Skeletal muscle satellite cell (primary cell): ENCODE data around the gene PLXNB3.
A peak's percentile ranks its signal among the peaks of the same experiment; 100 is the strongest.

ENCODE experiments used
- H3K27me3 ChIP-seq: 2 replicates; pipeline ENCODE4 v1.7.0; 2013; ENCODE audit warnings: low read length; ENCODE audit not compliant: control insufficient read depth, insufficient read depth
- H3K36me3 ChIP-seq: 2 replicates; pipeline ENCODE4 v1.7.0; 2013; ENCODE audit warnings: mild to moderate bottlenecking, control low read depth, low read length; ENCODE audit not compliant: insufficient read depth
- H3K4me1 ChIP-seq: 2 replicates; pipeline ENCODE4 v1.7.0; 2013; ENCODE audit warnings: low read length; ENCODE audit not compliant: control insufficient read depth, insufficient read depth
- H3K4me2 ChIP-seq: 2 replicates; pipeline ENCODE4 v1.7.0; 2013; ENCODE audit warnings: mild to moderate bottlenecking, low read length
- H3K4me3 ChIP-seq: 2 replicates; pipeline ENCODE4 v1.7.0; 2013; ENCODE audit warnings: low read length
- H3K9ac ChIP-seq: 2 replicates; pipeline ENCODE4 v1.7.0; 2013; ENCODE audit warnings: mild to moderate bottlenecking, low read depth, low read length, moderate library complexity
- H3K9me3 ChIP-seq: replicated peaks from 2 replicates; pipeline ENCODE4 v1.7.0; 2013; ENCODE audit warnings: mild to moderate bottlenecking, control low read depth, low read length

Gene PLXNB3

DNA sequence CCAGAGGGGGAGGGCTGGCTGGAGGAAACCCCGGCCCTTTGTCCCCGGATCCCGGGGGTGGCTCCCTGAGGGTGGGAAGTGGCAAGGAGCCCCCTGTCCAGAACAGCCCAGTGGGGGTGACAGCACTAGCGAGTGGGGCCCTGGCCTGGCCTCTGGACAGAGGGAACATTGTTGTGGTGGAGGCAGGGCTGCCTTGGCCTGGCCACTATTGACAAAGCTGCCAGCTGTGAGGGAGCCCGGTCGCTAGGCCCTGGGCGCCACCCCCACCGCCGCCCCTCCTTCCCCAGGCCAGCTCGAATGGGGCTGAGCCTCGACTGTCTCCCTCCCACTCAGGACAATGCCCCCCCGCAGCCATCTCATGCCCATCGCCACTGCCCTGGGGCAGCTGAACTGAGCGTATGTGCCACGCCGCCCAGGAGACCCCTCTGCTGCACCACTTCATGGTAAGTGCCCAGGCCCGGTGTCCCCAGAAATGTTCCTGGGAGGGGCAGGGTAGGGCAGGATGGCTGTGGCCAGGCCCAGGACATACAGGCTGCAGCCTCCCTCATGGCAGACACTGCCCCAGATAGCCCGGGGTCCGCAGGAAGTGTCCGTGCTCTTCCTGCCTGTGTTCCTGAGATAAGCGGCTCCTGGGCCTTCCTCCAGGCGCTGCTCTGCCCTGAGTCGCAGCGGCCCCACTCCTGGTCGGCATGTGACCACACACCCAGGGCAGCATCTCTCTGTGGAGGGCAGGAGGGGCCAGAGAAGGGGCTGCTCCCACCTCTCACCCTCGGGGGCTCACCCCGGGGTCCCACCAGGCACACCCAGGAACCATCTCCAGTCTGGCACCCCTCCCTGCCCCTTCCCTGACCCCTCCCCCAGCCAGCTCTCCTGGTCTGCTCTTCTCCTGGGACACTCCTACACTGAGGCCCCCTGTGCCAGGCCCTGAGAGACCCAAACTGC, 1.4 kb downstream of the PLXNB3 start:
- Histone ChIP-seq H3K4me2 (peak overlapping the region; percentile 82), H3K4me1 (peaks cover 2% of the 10 kb centered on the region), H3K9ac (peak overlapping the region; percentile 52), H3K4me3 (peak overlapping the region; percentile 68), H3K9me3 (no peaks in the 10 kb centered on the region), H3K27me3 (no peaks in the 10 kb centered on the region), H3K36me3 (no peaks in the 10 kb centered on the region)

DNA sequence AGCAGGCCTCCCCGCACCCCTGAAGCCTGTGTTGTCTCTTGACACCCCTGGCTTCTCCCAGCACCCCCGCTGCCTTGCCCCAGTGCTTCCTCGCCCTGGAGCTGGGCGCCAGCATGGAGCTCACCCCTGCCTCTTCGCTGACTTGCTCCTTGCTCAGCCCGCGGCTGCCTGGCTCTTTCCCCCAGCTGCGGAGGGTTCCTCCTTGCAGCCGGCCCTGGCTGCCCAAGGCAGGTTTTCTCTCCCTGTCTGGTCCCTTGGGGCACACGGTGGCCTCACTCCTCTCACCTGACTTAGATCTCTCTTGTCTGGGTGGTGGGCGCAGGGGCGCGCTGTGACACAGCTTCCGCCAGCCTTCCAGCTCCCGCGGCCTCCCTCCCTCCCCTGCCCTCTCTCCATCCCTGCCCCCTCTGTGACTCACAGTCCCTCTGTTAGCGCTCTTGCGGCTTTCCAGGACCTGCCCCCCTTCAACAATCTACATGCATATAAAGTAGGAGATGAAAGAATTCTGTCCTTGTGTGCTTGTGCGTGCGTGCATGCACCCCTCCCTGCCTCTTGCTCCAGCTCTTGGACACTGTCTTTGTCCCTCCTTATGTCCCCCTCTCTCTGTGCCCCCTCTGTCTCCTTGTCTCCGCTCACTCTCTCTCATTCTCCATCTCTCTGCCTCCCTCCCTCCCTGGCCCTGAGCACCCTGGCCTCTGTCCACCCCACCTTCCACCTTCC, 2.2 kb downstream of the PLXNB3 start:
- H3K4me3 ChIP-seq: peak overlapping the region; percentile 68
- peak overlapping the region; percentile 82 for H3K4me2 ChIP-seq
- H3K9ac ChIP-seq: peak overlapping the region; percentile 52
- no peaks in the 10 kb centered on the region for H3K9me3 ChIP-seq
- H3K4me1 ChIP-seq: peaks cover 2% of the 10 kb centered on the region
- H3K27me3 ChIP-seq: no peaks in the 10 kb centered on the region
- no peaks in the 10 kb centered on the region for H3K36me3 ChIP-seq

DNA sequence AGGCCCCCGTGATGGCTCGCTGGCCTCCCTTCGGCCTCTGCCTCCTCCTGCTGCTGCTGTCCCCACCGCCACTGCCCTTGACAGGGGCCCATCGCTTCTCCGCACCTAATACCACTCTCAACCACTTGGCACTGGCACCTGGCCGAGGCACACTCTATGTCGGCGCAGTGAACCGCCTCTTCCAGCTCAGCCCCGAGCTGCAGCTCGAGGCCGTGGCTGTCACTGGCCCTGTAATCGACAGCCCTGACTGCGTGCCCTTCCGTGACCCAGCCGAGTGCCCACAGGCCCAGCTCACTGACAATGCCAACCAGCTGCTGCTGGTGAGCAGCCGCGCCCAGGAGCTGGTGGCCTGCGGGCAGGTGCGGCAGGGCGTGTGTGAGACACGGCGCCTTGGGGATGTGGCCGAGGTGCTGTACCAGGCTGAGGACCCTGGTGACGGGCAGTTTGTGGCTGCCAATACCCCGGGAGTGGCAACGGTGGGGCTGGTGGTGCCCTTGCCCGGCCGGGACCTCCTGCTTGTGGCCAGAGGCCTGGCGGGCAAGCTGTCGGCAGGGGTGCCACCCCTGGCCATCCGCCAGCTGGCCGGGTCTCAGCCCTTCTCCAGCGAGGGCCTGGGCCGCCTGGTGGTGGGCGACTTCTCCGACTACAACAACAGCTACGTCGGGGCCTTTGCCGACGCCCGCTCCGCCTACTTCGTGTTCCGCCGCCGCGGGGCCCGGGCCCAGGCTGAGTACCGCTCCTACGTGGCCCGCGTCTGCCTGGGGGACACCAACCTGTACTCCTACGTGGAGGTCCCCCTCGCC, 3.0 kb downstream of the PLXNB3 start:
- peaks cover 2% of the 10 kb centered on the region for H3K4me1 ChIP-seq
- H3K9ac ChIP-seq: no peak overlapping the region

DNA sequence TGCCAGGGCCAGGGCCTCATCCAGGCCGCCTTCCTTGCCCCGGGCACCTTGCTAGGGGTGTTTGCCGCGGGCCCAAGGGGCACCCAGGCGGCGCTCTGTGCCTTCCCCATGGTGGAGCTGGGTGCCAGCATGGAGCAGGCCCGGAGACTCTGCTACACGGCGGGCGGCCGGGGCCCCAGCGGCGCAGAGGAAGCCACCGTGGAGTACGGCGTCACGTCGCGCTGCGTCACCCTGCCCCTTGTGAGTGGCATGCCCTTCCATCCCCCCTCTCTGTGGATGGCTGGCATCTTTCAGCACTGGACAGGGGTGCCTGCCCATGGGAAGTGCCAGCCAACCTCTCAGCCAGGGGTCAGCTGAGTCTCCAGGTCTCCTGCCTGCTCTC, 3.6 kb downstream of the PLXNB3 start:
- H3K4me3 ChIP-seq: no peak overlapping the region
- no peaks in the 10 kb centered on the region for H3K36me3 ChIP-seq
- no peak overlapping the region for H3K9ac ChIP-seq
- no peaks in the 10 kb centered on the region for H3K9me3 ChIP-seq
- H3K4me2 ChIP-seq: no peak overlapping the region
- peaks cover 2% of the 10 kb centered on the region for H3K4me1 ChIP-seq
- no peaks in the 10 kb centered on the region for H3K27me3 ChIP-seq

More for the DNA sequence above, 3.0 kb downstream of the PLXNB3 start:
- H3K4me2 ChIP-seq: peak overlapping the region; percentile 82
- H3K36me3 ChIP-seq: no peaks in the 10 kb centered on the region
- H3K4me3 ChIP-seq: peak overlapping the region; percentile 24
- H3K9me3 ChIP-seq: no peaks in the 10 kb centered on the region
- no peaks in the 10 kb centered on the region for H3K27me3 ChIP-seq

DNA sequence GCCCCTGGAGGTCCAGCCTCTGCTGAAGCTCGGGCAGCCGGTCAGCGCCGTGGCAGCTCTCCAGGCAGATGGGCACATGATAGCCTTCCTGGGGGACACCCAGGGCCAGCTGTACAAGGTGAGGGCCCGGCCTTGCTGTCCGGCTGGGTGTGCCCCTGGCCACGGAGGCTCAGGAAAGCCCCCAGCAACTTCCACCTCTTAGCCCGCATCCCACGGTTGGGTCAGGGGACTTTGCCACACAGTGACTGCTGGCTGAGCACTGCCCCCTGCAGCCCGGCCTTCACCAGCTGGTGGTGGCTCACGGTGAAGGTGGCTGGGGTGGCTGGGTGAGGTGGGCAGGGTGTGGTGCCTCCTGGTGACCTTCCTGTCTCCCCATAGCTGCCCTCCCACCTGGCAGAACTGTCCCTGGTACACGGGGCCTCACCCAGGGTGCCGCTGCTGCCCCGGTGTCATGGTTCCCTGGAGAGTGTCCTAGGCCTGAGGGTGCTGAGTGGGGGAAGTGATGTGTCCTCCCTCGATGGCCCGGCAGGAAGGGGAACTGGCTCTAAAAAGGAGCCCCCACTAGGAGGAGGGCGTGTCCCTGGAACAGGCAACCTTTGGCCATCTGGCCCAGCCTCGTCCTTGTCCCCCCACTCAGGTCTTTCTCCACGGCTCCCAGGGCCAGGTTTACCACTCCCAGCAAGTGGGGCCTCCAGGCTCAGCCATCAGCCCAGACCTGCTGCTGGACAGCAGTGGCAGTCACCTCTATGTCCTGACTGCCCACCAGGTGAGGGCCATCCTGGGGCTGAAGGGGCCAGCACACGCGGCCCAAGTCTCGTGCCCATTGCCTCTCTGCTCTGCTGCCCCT, 4.5 kb downstream of the PLXNB3 start:
- H3K4me1 ChIP-seq: peaks cover 2% of the 10 kb centered on the region
- no peak overlapping the region for H3K9ac ChIP-seq
- no peaks in the 10 kb centered on the region for H3K9me3 ChIP-seq
- no peak overlapping the region for H3K4me2 ChIP-seq
- H3K27me3 ChIP-seq: no peaks in the 10 kb centered on the region
- no peak overlapping the region for H3K4me3 ChIP-seq
- no peaks in the 10 kb centered on the region for H3K36me3 ChIP-seq

DNA sequence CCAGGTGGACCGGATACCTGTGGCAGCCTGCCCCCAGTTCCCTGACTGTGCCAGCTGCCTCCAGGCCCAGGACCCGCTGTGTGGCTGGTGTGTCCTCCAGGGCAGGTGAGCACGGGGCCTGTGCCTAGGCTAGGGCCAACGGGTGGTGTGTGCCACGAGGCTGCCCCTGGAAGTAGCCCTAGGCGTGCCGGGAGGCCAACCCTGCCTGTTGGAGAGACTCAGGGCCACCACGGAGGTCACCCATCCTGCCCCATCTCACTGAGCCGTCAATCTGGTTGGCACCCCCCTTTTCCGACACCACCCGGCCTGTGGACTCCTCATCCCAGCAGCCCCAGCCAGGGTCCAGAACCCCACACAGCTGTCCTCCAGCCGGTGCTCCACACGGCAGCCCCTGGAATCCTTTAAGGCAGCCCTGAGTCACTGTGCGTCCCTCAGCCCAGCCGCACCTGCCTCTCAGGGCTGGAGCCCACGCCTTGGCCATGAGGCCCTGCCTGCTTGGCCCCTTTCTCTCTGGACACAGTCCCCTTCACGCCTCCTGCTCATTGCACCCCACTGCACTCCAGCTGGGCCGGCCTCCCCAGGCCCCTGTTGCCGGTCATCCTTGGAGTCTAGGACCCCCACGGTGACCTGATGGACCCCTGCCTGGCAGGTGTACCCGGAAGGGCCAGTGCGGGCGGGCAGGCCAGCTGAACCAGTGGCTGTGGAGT, 5.3 kb downstream of the PLXNB3 start:
- Histone ChIP-seq H3K9me3 (no peaks in the 10 kb centered on the region), H3K9ac (no peak overlapping the region), H3K4me3 (no peak overlapping the region), H3K36me3 (no peaks in the 10 kb centered on the region), H3K4me2 (no peak overlapping the region), H3K4me1 (peaks cover 2% of the 10 kb centered on the region), H3K27me3 (no peaks in the 10 kb centered on the region)

DNA sequence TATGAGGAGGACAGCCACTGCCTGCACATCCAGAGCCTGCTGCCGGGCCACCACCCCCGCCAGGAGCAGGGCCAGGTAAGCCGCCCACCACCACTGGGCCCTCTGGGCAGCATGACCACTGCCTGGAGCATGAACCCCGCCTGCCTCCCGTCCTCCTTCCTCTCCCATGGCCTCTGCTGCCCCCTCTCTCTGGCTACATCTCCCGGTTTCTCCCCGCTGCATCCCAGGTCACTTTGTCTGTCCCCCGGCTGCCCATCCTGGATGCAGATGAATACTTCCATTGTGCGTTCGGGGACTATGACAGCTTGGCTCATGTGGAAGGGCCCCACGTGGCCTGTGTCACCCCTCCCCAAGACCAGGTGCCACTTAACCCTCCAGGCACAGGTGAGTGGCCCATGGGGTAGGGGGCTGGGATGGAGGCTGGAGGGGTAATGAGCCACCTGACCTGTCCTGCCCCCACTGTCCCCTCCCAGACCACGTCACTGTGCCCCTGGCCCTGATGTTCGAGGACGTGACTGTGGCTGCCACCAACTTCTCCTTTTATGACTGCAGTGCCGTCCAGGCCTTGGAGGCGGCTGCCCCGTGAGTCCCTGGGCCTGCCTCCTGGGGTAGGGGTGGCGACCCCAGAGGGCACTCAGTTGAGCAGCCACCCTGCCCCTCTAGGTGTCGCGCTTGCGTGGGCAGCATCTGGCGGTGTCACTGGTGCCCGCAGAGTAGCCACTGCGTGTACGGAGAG, 6.0 kb downstream of the PLXNB3 start:
- Histone ChIP-seq H3K27me3 (no peaks in the 10 kb centered on the region), H3K4me3 (no peak overlapping the region), H3K36me3 (no peaks in the 10 kb centered on the region), H3K4me1 (no peaks in the 10 kb centered on the region), H3K4me2 (no peak overlapping the region), H3K9ac (no peak overlapping the region), H3K9me3 (no peaks in the 10 kb centered on the region)

DNA sequence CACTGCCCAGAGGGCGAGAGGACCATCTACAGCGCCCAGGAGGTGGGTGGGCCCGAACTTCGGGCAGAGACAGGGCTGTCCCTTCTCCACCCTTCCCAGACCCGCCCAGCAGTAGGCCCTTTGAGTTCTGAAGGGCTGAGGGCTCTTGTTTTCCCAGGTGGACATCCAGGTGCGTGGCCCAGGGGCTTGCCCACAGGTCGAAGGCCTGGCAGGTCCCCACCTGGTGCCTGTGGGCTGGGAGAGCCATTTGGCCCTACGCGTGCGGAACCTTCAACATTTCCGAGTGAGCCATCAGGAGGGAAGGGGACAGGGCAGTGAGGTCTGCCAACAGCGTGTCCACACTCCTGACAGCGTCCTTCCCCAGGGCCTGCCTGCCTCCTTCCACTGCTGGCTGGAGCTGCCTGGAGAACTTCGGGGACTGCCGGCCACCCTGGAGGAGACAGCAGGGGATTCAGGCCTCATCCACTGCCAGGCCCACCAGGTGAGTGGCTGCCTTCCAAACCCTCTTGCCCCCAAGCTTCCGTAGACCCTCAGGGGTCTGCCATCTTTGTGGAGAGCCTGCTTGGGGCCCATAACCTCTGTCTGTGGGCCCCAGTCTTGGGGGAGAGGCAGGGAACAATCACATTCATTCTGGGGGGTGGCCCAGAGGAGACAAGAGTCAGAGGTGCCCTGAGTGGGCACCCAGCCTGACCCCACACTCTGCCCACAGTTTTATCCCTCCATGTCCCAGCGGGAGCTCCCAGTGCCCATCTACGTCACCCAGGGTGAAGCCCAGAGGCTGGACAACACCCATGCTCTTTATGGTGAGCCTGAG, 6.8 kb downstream of the PLXNB3 start:
- Histone ChIP-seq H3K27me3 (no peaks in the 10 kb centered on the region), H3K4me2 (no peak overlapping the region), H3K9me3 (no peaks in the 10 kb centered on the region), H3K9ac (no peak overlapping the region), H3K36me3 (no peaks in the 10 kb centered on the region), H3K4me3 (no peak overlapping the region), H3K4me1 (no peaks in the 10 kb centered on the region)

DNA sequence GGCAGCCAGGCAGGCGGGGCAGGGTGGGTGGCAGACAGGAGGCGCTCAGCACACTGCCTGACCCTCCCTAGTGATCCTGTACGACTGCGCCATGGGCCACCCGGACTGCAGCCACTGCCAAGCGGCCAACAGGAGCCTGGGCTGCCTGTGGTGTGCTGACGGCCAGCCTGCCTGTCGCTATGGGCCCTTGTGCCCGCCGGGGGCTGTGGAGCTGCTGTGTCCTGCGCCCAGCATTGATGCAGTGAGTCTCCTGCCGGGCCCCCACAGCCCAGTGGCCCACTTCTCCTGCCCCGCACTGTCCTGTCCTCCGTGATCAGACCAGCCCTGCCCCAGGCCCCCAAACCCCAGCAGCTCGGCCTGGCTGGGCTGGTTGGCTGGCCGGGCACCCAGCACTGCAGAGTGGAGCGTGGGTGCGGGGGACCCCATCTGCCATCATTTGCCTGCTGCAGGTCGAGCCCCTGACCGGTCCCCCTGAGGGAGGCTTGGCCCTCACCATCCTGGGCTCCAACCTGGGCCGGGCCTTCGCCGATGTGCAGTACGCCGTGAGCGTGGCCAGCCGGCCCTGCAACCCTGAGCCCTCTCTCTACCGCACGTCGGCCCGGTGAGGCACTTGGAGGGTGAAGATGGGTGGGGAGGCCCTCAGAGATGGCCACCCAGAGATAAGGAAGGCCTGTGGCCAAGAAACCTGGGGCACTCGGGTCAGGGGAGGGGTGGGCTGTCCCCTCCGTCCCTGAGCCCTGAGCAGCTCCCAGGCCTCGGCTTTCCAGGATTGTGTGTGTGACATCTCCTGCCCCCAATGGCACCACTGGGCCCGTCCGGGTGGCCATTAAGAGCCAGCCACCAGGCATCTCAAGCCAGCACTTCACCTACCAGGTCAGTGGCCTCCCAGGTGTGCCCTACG, 7.6 kb downstream of the PLXNB3 start:
- Histone ChIP-seq H3K4me1 (no peaks in the 10 kb centered on the region), H3K4me2 (no peak overlapping the region), H3K36me3 (no peaks in the 10 kb centered on the region), H3K27me3 (no peaks in the 10 kb centered on the region), H3K9ac (no peak overlapping the region), H3K9me3 (no peaks in the 10 kb centered on the region), H3K4me3 (no peak overlapping the region)
